ENCODE results near the gene KRT80. TPM values are rescaled to one million over a fixed set of nuclear protein-coding genes. Genes with fewer than 3 reads are reported as not detected.

The KRT80 gene
- total RNA-seq, 1 experiment from 2014 or later: 8.8 TPM

GRCh38 chr12:52186118-52186840, 5.5 kb downstream of the KRT80 start:
- DNase-seq (ENCODE audit: low read depth, low spot score) (no peak), ATAC-seq (peak; percentile 33; the same call in 1 of the 2 replicates)
- Histone ChIP-seq H3K9ac (ENCODE audit: low read length) (peak overlapping the region; percentile 38), H4K20me1 (ENCODE audit: insufficient read depth) (no peaks in the 10 kb centered on the region), H3K27ac (ENCODE audit: low read depth, low read length) (no peak overlapping the region), H3K4me1 (ENCODE audit: control insufficient read depth in 1 of 2, insufficient read depth in 2 of 2, low read length in 2 of 2) (peaks cover 53 to 96% of the 10 kb centered on the region in 2 experiments), H3K27me3 (ENCODE audit: insufficient read depth, low read length) (no peaks in the 10 kb centered on the region; the same call in 1 of the 2 replicates), H3K9me2 (ENCODE audit: insufficient read depth) (no peaks in the 10 kb centered on the region), H3K4me2 (ENCODE audit: low read length) (peak overlapping the region; percentile 49), H2AFZ (ENCODE audit: low read depth, low read length, poor library complexity, severe bottlenecking) (no peak overlapping the region), H3K79me2 (ENCODE audit: insufficient read depth, low read length) (no peaks in the 10 kb centered on the region), H3K9me3 (ENCODE audit: control insufficient read depth in 1 of 2, insufficient read depth in 1 of 2, low read depth in 1 of 2, low read length in 2 of 2) (no peaks in the 10 kb centered on the region), H3K36me3 (ENCODE audit: control insufficient read depth in 1 of 2, insufficient read depth in 2 of 2, low read length in 2 of 2) (no peaks in the 10 kb centered on the region), H3K4me3 (replicated peaks in 1 of 2; ENCODE audit: low read depth in 1 of 2, low read length in 2 of 2) (no peak overlapping the region)
- TF ChIP-seq YY1 (IDR thresholded peaks at IDR 0.05; ENCODE audit: extremely low read depth, insufficient replicate concordance, low read depth, low read length) (no peak), POLR2A (IDR thresholded peaks at IDR 0.05; ENCODE audit: borderline replicate concordance, extremely low read depth, insufficient read depth, insufficient read length) (no peak), SIN3A (IDR thresholded peaks at IDR 0.05; ENCODE audit: low read depth) (no peak), JUND (IDR thresholded peaks at IDR 0.05) (no peak), SRF (IDR thresholded peaks at IDR 0.05; ENCODE audit: low read depth) (no peak), POLR2AphosphoS5 (IDR thresholded peaks at IDR 0.05; ENCODE audit: low read depth, low read length) (no peak), EZH2 (IDR thresholded peaks at IDR 0.05) (no peak), EGR1 (IDR thresholded peaks at IDR 0.05; ENCODE audit: low read depth) (no peak), FOSL1 (IDR thresholded peaks at IDR 0.05; ENCODE audit: low read depth) (no peak), CBX3 (IDR thresholded peaks at IDR 0.05; ENCODE audit: low read depth) (no peak), SP1 (IDR thresholded peaks at IDR 0.05; ENCODE audit: low read depth) (no peak), CTCF (IDR thresholded peaks at IDR 0.05 in 2 of 3, conservative IDR thresholded peaks at IDR 0.05 in 1 of 3; ENCODE audit: borderline replicate concordance in 1 of 3, insufficient read depth in 1 of 3, low read depth in 2 of 3, low read length in 2 of 3) (no peak)
- TF ChIP-seq, protein P1, sequence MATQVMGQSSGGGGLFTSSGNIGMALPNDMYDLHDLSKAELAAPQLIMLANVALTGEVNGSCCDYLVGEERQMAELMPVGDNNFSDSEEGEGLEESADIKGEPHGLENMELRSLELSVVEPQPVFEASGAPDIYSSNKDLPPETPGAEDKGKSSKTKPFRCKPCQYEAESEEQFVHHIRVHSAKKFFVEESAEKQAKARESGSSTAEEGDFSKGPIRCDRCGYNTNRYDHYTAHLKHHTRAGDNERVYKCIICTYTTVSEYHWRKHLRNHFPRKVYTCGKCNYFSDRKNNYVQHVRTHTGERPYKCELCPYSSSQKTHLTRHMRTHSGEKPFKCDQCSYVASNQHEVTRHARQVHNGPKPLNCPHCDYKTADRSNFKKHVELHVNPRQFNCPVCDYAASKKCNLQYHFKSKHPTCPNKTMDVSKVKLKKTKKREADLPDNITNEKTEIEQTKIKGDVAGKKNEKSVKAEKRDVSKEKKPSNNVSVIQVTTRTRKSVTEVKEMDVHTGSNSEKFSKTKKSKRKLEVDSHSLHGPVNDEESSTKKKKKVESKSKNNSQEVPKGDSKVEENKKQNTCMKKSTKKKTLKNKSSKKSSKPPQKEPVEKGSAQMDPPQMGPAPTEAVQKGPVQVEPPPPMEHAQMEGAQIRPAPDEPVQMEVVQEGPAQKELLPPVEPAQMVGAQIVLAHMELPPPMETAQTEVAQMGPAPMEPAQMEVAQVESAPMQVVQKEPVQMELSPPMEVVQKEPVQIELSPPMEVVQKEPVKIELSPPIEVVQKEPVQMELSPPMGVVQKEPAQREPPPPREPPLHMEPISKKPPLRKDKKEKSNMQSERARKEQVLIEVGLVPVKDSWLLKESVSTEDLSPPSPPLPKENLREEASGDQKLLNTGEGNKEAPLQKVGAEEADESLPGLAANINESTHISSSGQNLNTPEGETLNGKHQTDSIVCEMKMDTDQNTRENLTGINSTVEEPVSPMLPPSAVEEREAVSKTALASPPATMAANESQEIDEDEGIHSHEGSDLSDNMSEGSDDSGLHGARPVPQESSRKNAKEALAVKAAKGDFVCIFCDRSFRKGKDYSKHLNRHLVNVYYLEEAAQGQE (IDR thresholded peaks at IDR 0.05; ENCODE audit: low read depth): no peak
- ChIA-PET POLR2A (interaction anchor here (0.9 to 1.7 kb wide), 3 partner anchors 17 to 39 kb away, joined by 3 to 4 read pairs (median 3); no protein-coding TSS in a partner anchor), RAD21 (ENCODE audit: low non-redundant PET in 1 of 2, low total read pairs in 2 of 2, uncharacterized antibody in 2 of 2, unreplicated experiment in 2 of 2) (no interaction called here), CTCF (interaction anchor here (1.6 to 1.7 kb wide), 3 partner anchors 11 to 36 kb away, joined by 3 to 7 read pairs (median 4); no protein-coding TSS in a partner anchor)
- no TSS peak for BruUV-seq (replicated peaks)
- intact Hi-C loops (cut with micrococcal nuclease): no loop called here
